NB4 (cell line): ENCODE data around the gene PDGFD.

Experiments used
- DNase-seq: peaks from one replicate; pipeline ENCODE4 v3.0.0; 2010; ENCODE audit warnings: low read depth
- H3K4me3 ChIP-seq: one replicate; pipeline ENCODE4 v1.5.1; 2011; ENCODE audit warnings: mild to moderate bottlenecking, low read depth, low read length, moderate library complexity
- CTCF ChIP-seq: IDR thresholded peaks from one replicate; pipeline ENCODE4 v1.5.1; 2012; ENCODE audit warnings: low read depth, low read length
- MYC ChIP-seq: IDR thresholded peaks from 2 replicates; pipeline ENCODE4 v1.6.1; 2011; ENCODE audit warnings: low read depth, low read length
- POLR2A ChIP-seq: IDR thresholded peaks from 2 replicates; pipeline ENCODE4 v1.6.1; 2011; ENCODE audit warnings: mild to moderate bottlenecking; ENCODE audit not compliant: insufficient read length; ENCODE audit errors: extremely low read depth
- TF ChIP-seq, protein P1 (sequence below): IDR thresholded peaks from 2 replicates; pipeline ENCODE4 v1.6.1; 2011; ENCODE audit warnings: low read depth, low read length

PDGFD gene

DNA sequence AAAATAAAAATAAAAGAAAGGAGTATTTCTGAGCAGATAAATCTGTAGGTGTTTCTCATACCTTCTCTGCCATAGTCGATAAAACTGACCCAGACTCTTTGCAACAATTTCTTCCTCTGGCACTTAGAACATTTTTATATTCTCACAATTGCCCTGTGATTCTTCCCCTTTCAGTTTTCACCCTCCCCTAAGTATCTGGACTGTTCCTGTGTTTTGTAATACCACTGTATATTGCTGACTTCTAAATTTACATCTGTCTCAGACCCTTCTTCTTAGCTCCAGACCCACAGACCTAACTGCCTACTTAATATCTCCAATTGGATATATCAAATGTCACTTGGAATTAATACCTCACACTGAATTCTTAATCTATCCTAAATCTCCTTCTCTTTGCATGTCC, 261.0 kb downstream of the PDGFD start:
- TF ChIP-seq MYC: no peak
- TF ChIP-seq, protein P1, sequence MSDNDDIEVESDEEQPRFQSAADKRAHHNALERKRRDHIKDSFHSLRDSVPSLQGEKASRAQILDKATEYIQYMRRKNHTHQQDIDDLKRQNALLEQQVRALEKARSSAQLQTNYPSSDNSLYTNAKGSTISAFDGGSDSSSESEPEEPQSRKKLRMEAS: no peak
- no peak for TF ChIP-seq CTCF
- TF ChIP-seq POLR2A: no peak
- no peak overlapping the region for H3K4me3 ChIP-seq
- no peak for DNase-seq

GRCh38 chr11:103901656-103902055, 262.3 kb downstream of the PDGFD start:
- TF ChIP-seq, protein P1: no peak
- no peak for TF ChIP-seq CTCF
- TF ChIP-seq POLR2A: no peak
- no peak for TF ChIP-seq MYC
- DNase-seq: no peak
- H3K4me3 ChIP-seq: no peak overlapping the region

DNA sequence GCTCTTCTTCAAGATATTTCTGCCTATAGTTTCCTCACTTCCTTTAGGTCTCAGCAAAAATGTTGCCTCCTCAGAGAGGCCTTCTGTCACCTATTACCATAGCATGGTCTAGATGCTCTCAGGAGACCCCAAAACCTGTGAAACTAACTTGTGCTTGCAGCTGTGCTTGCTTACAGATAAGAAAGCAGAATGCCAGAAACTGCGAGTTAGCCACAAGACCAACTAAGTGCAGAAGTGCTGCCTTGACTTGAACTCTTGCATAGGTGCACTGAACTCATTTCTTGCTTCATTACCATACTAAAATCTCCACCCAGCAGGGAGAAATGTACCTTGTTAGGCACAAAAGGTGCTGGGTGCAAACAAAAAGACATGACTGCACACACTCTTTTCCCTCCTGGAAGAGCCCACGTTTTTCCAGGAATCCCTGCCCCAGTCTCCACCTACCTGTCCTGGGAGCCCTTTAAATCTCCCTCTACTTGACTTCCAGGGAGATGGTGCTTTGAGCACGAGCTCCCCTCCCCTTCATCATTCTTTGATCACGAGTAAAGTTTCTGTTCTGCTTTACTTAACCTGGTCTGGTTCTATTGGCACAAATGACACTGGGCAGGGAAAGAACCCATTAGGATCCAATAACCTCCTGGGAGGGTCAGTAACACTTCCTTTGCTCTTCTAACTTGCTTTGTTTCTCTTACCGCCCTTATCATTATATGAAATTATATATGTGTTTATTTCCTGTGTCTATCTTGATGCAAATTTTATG, 265.2 kb downstream of the PDGFD start:
- TF ChIP-seq, protein P1: no peak
- no peak for TF ChIP-seq MYC
- no peak for TF ChIP-seq CTCF
- TF ChIP-seq POLR2A: no peak
- DNase-seq: no peak
- no peak overlapping the region for H3K4me3 ChIP-seq

GRCh38 chr11:103898065-103898464, 265.9 kb downstream of the PDGFD start:
- no peak for TF ChIP-seq POLR2A
- no peak for TF ChIP-seq MYC
- TF ChIP-seq CTCF: no peak
- TF ChIP-seq, protein P1: no peak
- H3K4me3 ChIP-seq: no peak overlapping the region
- DNase-seq: no peak

- TF ChIP-seq POLR2A: no peak
- no peak for TF ChIP-seq CTCF
- TF ChIP-seq MYC: no peak
- TF ChIP-seq, protein P1: no peak
- DNase-seq: no peak
- no peak overlapping the region for H3K4me3 ChIP-seq
These were observed 266.6 kb downstream of the PDGFD start for GRCh38 chr11:103897160-103897936.
